GM12875 (cell line): ENCODE measurements around the gene MRGPRG.

Experiments used
- H3K4me3 ChIP-seq: one replicate; pipeline ENCODE4 v1.5.1; 2011; ENCODE audit warnings: low read depth, low read length, control low read depth
- CTCF ChIP-seq: IDR thresholded peaks from 2 replicates; pipeline ENCODE4 v1.5.1; 2011; ENCODE audit warnings: low read depth, mild to moderate bottlenecking, control low read depth, inconsistent platforms, low read length, moderate library complexity, borderline replicate concordance; ENCODE audit not compliant: insufficient read depth

MRGPRG gene

GRCh38 chr11:3198815-3199214 lies 19.8 kb downstream of the MRGPRG start:
- no peak overlapping the region for H3K4me3 ChIP-seq
- TF ChIP-seq CTCF = no peak

GRCh38 chr11:3197878-3198528 lies 20.6 kb downstream of the MRGPRG start:
- no peak for TF ChIP-seq CTCF
- no peak overlapping the region for H3K4me3 ChIP-seq

GRCh38 chr11:3197044-3197695 lies 21.4 kb downstream of the MRGPRG start:
- no peak overlapping the region for H3K4me3 ChIP-seq
- no peak for TF ChIP-seq CTCF

GRCh38 chr11:3196161-3197043 lies 22.2 kb downstream of the MRGPRG start:
- no peak for TF ChIP-seq CTCF
- no peak overlapping the region for H3K4me3 ChIP-seq

- no peak for TF ChIP-seq CTCF
- no peak overlapping the region for H3K4me3 ChIP-seq
Observed at GRCh38 chr11:3195251-3196160, 23.1 kb downstream of the MRGPRG start.

GRCh38 chr11:3194016-3194816 lies 24.4 kb downstream of the MRGPRG start:
- TF ChIP-seq CTCF = no peak
- H3K4me3 ChIP-seq = no peak overlapping the region
